GM12872 (cell line): ENCODE measurements around the gene KDM4B.

Source experiments
- CTCF ChIP-seq: IDR thresholded peaks from 3 replicates; pipeline ENCODE4 v1.5.1; 2011; ENCODE audit warnings: low read depth, mild to moderate bottlenecking, low read length, moderate library complexity; ENCODE audit not compliant: insufficient read depth

KDM4B gene

GRCh38 chr19:5074830-5075394 is 106.0 kb downstream of the KDM4B start:
- no peak for TF ChIP-seq CTCF

GRCh38 chr19:5075597-5075996 is 106.7 kb downstream of the KDM4B start:
- no peak for TF ChIP-seq CTCF

- TF ChIP-seq CTCF: no peak
These were observed 107.7 kb downstream of the KDM4B start for GRCh38 chr19:5076440-5077208.

- no peak for TF ChIP-seq CTCF
These were observed 108.2 kb downstream of the KDM4B start for GRCh38 chr19:5077209-5077515.

GRCh38 chr19:5078182-5078581 is 109.3 kb downstream of the KDM4B start:
- no peak for TF ChIP-seq CTCF

- no peak for TF ChIP-seq CTCF
These were observed 109.8 kb downstream of the KDM4B start for GRCh38 chr19:5078666-5079065.

- no peak for TF ChIP-seq CTCF
These were observed 110.3 kb downstream of the KDM4B start for GRCh38 chr19:5079071-5079774.
